Endodermal cell (in vitro differentiated cells): ENCODE data around the gene TMX2. TPM values are rescaled to one million over a fixed set of nuclear protein-coding genes. Genes with fewer than 3 reads are reported as not detected.

Experiments
- DNase-seq: peaks from one replicate; pipeline ENCODE4 v3.0.0-alpha.2; 2017
- H3K27ac ChIP-seq: 2 replicates; pipeline ENCODE4 v1.5.1; 2013; ENCODE audit warnings: mild to moderate bottlenecking, low read depth, low read length, moderate library complexity
- H3K27me3 ChIP-seq: 2 replicates; pipeline ENCODE4 v1.6.1; 2013; ENCODE audit warnings: mild to moderate bottlenecking, low read length, moderate library complexity; ENCODE audit not compliant: insufficient read depth, control insufficient read depth, poor library complexity, severe bottlenecking
- H3K36me3 ChIP-seq: 2 replicates; pipeline ENCODE4 v1.7.0; 2013; ENCODE audit warnings: mild to moderate bottlenecking, low read length, moderate library complexity; ENCODE audit not compliant: control insufficient read depth, insufficient read depth
- H3K4me1 ChIP-seq: one replicate; pipeline ENCODE4 v1.7.0; 2013; ENCODE audit warnings: low read length; ENCODE audit not compliant: control insufficient read depth, insufficient read depth
- H3K4me3 ChIP-seq: 2 replicates; pipeline ENCODE4 v1.5.1; 2013; ENCODE audit warnings: mild to moderate bottlenecking, low read length, moderate library complexity
- H3K9ac ChIP-seq: 2 replicates; pipeline ENCODE4 v1.6.1; 2013; ENCODE audit warnings: mild to moderate bottlenecking, low read length, moderate library complexity; ENCODE audit not compliant: poor library complexity, severe bottlenecking; ENCODE audit errors: extremely low read depth
- H3K9me3 ChIP-seq: 2 replicates; pipeline ENCODE4 v1.6.1; 2013; ENCODE audit warnings: mild to moderate bottlenecking, low read length, moderate library complexity; ENCODE audit not compliant: control insufficient read depth
- H3K27ac Mint-ChIP-seq: 2 replicates; pipeline ENCODE4 v1.8.0; 2020; ENCODE audit warnings: mixed read lengths
- H3K27me3 Mint-ChIP-seq: 2 replicates; pipeline ENCODE4 v1.8.0; 2021; ENCODE audit warnings: mild to moderate bottlenecking, mixed read lengths; ENCODE audit not compliant: insufficient read depth
- H3K36me3 Mint-ChIP-seq: 2 replicates; pipeline ENCODE4 v1.8.0; 2020; ENCODE audit warnings: low read depth, mixed read lengths
- H3K4me1 Mint-ChIP-seq: 2 replicates; pipeline ENCODE4 v1.8.0; 2020; ENCODE audit warnings: mixed read lengths
- H3K4me3 Mint-ChIP-seq: 2 replicates; pipeline ENCODE4 v1.8.0; 2020; ENCODE audit warnings: mild to moderate bottlenecking, moderate library complexity, mixed read lengths
- H3K9me3 Mint-ChIP-seq: 2 replicates; pipeline ENCODE4 v1.8.0; 2020; ENCODE audit warnings: mild to moderate bottlenecking, mixed read lengths
- WGBS, 2 experiments: methylation state at CpG; one replicate each; pipeline versions ENCODE4 v1.1.5 to v1.1.7; 2013; ENCODE audit warnings: missing lambda C conversion rate in 2 of 2, mixed read lengths in 1 of 2; ENCODE audit not compliant: insufficient coverage in 1 of 2, insufficient read length in 1 of 2; 5-methylcytosine and 5-hydroxymethylcytosine counted together
- total RNA-seq, 2 donors: library from RNA; stranded (reverse); fragmentation: NEBNext Ultra II Directional in 1 of 2; extraction: Animal tissue kit (Norgen Biotek cat#: 25700) in 1 of 2; gene quantifications; 2 replicates in 1 of 2; 3 replicates in 1 of 2; pipeline ENCODE4 v1.2.1, GENCODE V29; 2021
- TF ChIP-seq, protein P1 (sequence below): fragments of 200-600 bp; sonication (generic); conservative IDR thresholded peaks from 2 replicates; pipeline ENCODE4 v1.5.0; 2021; ENCODE audit warnings: antibody characterized with exemption, mild to moderate bottlenecking

Gene TMX2
- total RNA-seq, 2 donors from 2014 or later, result 67.6 to 79.2 TPM

DNA sequence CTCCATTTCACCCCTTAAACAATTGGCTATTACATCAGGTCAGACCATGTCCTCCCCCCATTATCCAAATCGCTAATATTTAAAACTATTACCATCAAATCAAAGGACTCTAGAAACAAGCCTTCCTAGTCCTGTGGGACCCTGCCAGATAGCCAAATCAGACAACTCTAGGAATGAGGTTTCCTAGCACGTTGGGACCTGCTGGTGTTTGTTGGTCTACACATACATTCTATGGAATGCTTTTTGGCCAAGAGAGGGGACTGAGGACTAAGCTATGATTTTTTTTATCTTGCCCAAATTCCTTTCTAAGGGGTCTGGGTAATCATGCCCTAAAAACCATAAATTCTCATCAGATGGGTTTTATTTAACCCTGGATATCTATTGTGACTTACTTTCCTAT lies 14.8 kb downstream of the TMX2 start:
- no peak for DNase-seq
- Histone ChIP-seq H3K27ac (no peak overlapping the region), H3K4me1 (no peaks in the 10 kb centered on the region), H3K36me3 (peaks cover 22% of the 10 kb centered on the region), H3K9ac (no peak overlapping the region), H3K4me3 (no peak overlapping the region), H3K27me3 (no peaks in the 10 kb centered on the region), H3K9me3 (no peaks in the 10 kb centered on the region)
- H3K36me3 Mint-ChIP-seq, result peaks cover 12% of the 10 kb centered on the region
- WGBS, 2 experiments, result 95% methylated on average over 2 of the region's 2 CpGs; no CpG with 5 or more reads in 1 of the 2 experiments
- no peaks in the 10 kb centered on the region for H3K27me3 Mint-ChIP-seq
- no peak overlapping the region for H3K27ac Mint-ChIP-seq
- H3K9me3 Mint-ChIP-seq, result no peaks in the 10 kb centered on the region
- TF ChIP-seq, protein P1, sequence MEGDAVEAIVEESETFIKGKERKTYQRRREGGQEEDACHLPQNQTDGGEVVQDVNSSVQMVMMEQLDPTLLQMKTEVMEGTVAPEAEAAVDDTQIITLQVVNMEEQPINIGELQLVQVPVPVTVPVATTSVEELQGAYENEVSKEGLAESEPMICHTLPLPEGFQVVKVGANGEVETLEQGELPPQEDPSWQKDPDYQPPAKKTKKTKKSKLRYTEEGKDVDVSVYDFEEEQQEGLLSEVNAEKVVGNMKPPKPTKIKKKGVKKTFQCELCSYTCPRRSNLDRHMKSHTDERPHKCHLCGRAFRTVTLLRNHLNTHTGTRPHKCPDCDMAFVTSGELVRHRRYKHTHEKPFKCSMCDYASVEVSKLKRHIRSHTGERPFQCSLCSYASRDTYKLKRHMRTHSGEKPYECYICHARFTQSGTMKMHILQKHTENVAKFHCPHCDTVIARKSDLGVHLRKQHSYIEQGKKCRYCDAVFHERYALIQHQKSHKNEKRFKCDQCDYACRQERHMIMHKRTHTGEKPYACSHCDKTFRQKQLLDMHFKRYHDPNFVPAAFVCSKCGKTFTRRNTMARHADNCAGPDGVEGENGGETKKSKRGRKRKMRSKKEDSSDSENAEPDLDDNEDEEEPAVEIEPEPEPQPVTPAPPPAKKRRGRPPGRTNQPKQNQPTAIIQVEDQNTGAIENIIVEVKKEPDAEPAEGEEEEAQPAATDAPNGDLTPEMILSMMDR, result no peak
- H3K4me1 Mint-ChIP-seq, result peaks cover 19% of the 10 kb centered on the region
- no peak overlapping the region for H3K4me3 Mint-ChIP-seq

DNA sequence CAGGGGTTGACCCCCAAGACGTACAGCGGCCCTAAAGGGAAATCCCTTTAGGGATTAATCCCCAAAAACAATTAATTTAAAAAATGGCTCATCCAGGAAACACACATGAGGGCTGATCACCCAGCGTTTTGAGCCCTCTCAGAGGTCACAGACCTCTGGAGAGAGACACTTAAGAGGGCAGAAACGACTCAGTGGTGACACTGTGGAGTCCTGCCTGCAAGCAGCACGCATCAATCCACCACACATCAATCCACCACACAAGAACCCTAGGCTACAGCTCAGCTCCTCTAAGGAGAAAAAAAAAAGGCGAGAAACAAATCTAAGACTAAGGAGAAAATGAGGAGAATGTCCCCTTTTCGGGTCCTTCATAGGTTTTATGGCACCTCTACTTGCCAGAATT lies 16.4 kb downstream of the TMX2 start:
- H3K9ac ChIP-seq, result no peak overlapping the region
- H3K27me3 Mint-ChIP-seq, result no peaks in the 10 kb centered on the region
- no peak overlapping the region for H3K4me3 Mint-ChIP-seq
- H3K9me3 Mint-ChIP-seq, result no peaks in the 10 kb centered on the region
- TF ChIP-seq, protein P1, result no peak
- H3K36me3 Mint-ChIP-seq, result peaks cover 12% of the 10 kb centered on the region
- peaks cover 19% of the 10 kb centered on the region for H3K36me3 ChIP-seq
- H3K4me1 ChIP-seq, result no peaks in the 10 kb centered on the region
- peak overlapping the region; percentile 77 for H3K27ac Mint-ChIP-seq
- H3K27me3 ChIP-seq, result no peaks in the 10 kb centered on the region
- H3K9me3 ChIP-seq, result no peaks in the 10 kb centered on the region
- no peak overlapping the region for H3K27ac ChIP-seq
- no peak for DNase-seq
- WGBS, 2 experiments, result 78 to 83% methylated on average over 3 to 7 of the region's 7 CpGs
- H3K4me1 Mint-ChIP-seq, result peaks cover 19% of the 10 kb centered on the region
- no peak overlapping the region for H3K4me3 ChIP-seq

DNA sequence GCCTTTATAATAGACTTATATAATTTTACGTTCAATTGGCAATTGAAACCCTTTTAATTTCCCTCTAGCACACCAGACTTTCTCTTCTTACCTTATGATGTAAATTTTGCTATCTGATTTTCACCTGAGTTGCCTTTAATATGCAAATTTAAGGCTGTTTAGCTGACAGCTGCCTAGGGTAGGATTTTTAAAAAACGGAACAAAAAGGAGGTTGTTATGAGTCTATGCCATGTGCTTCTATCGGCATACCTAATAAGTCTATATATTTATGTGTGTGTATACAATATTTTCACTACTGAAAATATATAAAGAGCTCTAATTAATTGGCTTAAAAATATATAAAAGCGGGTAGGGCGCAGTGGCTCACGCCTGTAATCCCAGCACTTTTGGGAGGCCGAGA lies 17.1 kb downstream of the TMX2 start:
- TF ChIP-seq, protein P1, result no peak
- H3K27ac ChIP-seq, result no peak overlapping the region
- Mint-ChIP-seq H3K4me3 (no peak overlapping the region), H3K36me3 (peaks cover 16% of the 10 kb centered on the region), H3K27ac (peak overlapping the region; percentile 77), H3K9me3 (no peaks in the 10 kb centered on the region), H3K4me1 (peaks cover 20% of the 10 kb centered on the region), H3K27me3 (no peaks in the 10 kb centered on the region)
- no peak overlapping the region for H3K4me3 ChIP-seq
- H3K27me3 ChIP-seq, result no peaks in the 10 kb centered on the region
- no peaks in the 10 kb centered on the region for H3K4me1 ChIP-seq
- 83 to 97% methylated on average over 4 to 5 of the region's 7 CpGs for WGBS, 2 experiments
- no peaks in the 10 kb centered on the region for H3K9me3 ChIP-seq
- no peak overlapping the region for H3K9ac ChIP-seq
- DNase-seq, result no peak
- H3K36me3 ChIP-seq, result peaks cover 17% of the 10 kb centered on the region
